NCI-H187 treated with DMSO at 0.1 percent for 48 hours (cell line): ENCODE data around the gene HSF5.
A peak's percentile ranks its signal among the peaks of the same experiment; 100 is the strongest.
"Not testable (repeated sequence)": the region's sequence is repeated elsewhere in the genome, so short reads cannot be mapped to it uniquely, and the experiment has no call there.

Experiments
- DNase-seq: peaks from one replicate; lab custom pipeline; 2025; lab: John Stamatoyannopoulos, UW

The HSF5 gene

GRCh38 chr17:58412961-58413586 lies 75.1 kb downstream of the HSF5 start:
- DNase-seq = no peak

GRCh38 chr17:58412064-58412703 lies 76.0 kb downstream of the HSF5 start:
- no peak for DNase-seq

- DNase-seq = no peak
Observed at GRCh38 chr17:58411408-58411894, 76.8 kb downstream of the HSF5 start.

GRCh38 chr17:58410714-58411407 lies 77.3 kb downstream of the HSF5 start:
- no peak for DNase-seq

GRCh38 chr17:58409432-58409831 lies 78.8 kb downstream of the HSF5 start:
- no peak for DNase-seq

GRCh38 chr17:58403311-58403710 lies 84.9 kb downstream of the HSF5 start:
- DNase-seq = no peak

- no peak for DNase-seq
Observed at GRCh38 chr17:58402679-58403078, 85.5 kb downstream of the HSF5 start.

GRCh38 chr17:58402047-58402446 lies 86.2 kb downstream of the HSF5 start:
- no peak for DNase-seq

GRCh38 chr17:58401287-58401686 lies 86.9 kb downstream of the HSF5 start:
- no peak for DNase-seq

- no peak for DNase-seq
Observed at GRCh38 chr17:58400826-58401225, 87.4 kb downstream of the HSF5 start.

- no peak for DNase-seq
Observed at GRCh38 chr17:58399974-58400373, 88.2 kb downstream of the HSF5 start.

GRCh38 chr17:58398574-58399266 lies 89.5 kb downstream of the HSF5 start:
- DNase-seq = no peak

GRCh38 chr17:58397421-58397820 lies 90.8 kb downstream of the HSF5 start:
- not testable (repeated sequence) for DNase-seq

GRCh38 chr17:58396173-58396572 lies 92.0 kb downstream of the HSF5 start:
- DNase-seq = no peak

GRCh38 chr17:58394534-58395223 lies 93.5 kb downstream of the HSF5 start:
- no peak for DNase-seq

- peak; percentile 67 for DNase-seq
Observed at GRCh38 chr17:58391302-58391984, 96.8 kb downstream of the HSF5 start.

GRCh38 chr17:58390884-58391283 lies 97.3 kb downstream of the HSF5 start:
- no peak for DNase-seq

GRCh38 chr17:58388302-58389190 lies 99.7 kb downstream of the HSF5 start:
- DNase-seq = no peak

GRCh38 chr17:58387834-58388233 lies 100.4 kb downstream of the HSF5 start:
- no peak for DNase-seq

- DNase-seq = no peak
Observed at GRCh38 chr17:58386708-58387107, 101.5 kb downstream of the HSF5 start.
